Activated CD8-positive, alpha-beta memory T cell treated with anti-CD3 and anti-CD28 coated beads, Interleukin-2, amount 50 U/mL, for 48 hours (primary cell): ENCODE data around the gene SEZ6L.

Experiments
- DNase-seq: peaks from one replicate; pipeline ENCODE4 v3.0.0-alpha.2; 2020

Gene SEZ6L

DNA sequence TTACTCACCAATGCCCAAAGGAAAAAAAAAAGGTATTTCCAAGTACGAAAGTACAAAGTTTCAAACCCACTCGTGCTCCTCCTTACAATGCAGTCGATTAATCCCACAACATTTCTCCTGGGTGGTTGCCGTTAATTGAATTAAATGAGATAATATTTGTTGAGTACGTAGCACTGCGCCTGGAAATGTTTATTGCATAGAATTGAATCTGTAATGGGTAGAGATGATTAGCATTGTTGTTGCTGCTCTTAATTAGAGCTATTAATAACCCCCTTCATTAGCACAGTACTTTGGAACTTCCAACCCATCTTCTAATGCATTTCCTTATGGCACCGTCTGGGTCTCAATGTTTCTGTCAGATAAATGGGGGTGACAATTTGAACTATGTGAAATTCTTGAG is 77.3 kb downstream of the SEZ6L start:
- DNase-seq = no peak

DNA sequence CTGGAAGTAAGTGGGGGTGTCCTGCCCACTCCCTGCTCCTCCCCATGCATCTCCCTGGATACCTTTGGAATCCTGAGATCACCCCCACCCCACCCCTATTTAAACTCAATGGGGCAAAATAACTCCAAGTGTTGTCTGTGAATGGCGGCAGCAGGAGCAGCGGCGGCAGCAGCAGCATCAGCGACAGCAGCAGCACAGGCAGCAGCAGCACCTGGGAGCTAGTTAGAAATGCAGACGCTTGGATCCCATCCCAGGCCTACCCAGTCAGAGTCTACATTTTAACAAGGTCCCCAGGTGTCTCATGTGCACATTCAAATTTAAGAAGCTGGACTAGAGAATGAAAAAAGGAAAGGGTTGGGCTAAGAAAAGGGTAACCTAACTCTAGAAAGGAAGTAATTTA is 82.6 kb downstream of the SEZ6L start:
- no peak for DNase-seq

DNA sequence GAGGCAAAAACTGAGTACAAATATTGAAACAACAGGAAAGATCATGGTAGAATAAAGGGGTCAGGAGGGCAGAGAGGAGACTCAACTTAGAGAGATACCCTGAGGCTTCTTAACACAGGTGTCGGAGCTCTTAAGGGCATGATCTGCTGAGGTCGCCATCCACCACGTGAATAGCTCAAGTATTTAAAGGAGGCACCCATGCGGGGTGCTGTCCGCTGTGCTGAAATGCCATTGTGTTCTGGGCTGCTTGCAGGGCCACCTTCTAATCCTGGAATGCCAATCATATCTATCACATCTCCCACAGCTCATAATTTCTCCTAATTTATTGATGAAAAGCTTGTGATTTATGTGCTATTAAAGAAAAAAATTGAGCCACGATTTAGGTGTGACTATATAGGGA is 90.2 kb downstream of the SEZ6L start:
- DNase-seq = no peak

DNA sequence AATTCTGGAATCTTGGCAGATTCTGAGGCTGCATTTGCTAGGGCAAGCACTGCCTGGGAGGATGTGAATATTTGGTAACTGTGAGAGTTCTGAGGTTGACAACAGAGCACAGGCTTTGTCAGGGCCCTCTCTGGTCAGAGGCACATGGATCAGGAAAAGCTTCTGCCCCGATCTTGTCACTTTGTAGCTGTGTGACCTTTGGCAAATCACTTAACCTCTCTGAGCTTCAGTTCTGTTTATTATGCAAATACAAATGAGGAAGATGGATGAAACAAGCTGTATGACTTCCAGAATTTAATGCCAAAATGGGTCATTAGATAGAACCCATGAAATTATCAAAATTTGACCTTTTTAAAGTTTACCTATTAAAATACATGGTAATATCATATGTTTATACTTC is 94.9 kb downstream of the SEZ6L start:
- DNase-seq = no peak

DNA sequence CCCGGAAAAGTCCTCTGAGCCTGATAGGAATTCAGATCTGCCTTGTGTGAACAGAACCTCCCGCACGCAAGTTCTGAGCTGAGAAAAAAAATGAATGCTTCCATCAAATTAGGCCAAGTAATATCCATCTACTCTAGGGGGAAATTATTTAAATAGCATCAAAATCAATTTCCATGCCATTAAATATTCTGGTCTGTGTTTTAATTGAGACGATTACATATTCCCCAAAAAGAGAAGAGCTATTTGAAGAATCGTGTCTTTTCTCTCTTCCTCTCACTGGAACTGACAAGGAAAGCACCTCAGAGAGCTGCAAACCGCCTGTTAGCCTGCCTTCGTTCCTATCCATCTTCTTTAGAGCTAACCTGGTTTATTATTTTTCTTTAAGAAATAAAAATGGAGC is 96.0 kb downstream of the SEZ6L start:
- DNase-seq = no peak

DNA sequence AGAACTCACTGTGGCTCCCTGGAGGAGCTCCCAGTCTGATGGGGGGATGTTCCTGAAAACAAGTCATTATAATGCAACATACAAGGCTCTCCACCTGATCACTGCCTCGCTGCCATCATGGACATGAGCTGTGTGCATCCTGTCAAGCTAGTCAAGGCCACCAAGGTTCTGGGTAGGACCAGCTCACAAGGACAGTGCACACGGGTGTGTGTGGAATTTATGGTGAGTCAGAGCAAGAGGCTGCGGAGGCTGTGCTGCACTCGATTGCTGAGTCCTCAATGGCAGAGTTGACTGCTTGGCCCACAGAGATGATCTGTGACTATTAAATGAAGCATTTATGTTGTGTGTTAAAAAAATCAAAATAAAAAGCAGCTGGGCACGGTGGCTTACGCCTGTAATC is 96.6 kb downstream of the SEZ6L start:
- DNase-seq = no peak

DNA sequence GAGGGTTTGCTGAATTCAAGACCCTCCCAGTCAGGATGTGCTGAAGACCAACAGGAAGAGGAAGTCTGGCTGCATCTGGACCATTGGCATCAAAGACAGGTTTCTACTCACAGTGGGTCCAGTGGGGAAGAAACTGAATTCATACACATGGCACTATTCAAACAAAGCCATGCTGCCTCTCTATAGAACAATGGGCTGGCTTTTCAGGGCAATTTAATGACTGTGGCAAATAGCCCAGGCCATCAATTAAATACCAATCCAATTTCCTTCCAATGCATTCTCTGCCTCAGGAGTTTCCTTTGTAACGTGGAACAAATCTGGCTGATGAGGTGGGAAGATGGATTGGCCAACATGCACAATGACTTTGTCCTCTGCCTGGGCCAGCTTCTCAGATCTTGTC is 98.6 kb downstream of the SEZ6L start:
- no peak for DNase-seq

DNA sequence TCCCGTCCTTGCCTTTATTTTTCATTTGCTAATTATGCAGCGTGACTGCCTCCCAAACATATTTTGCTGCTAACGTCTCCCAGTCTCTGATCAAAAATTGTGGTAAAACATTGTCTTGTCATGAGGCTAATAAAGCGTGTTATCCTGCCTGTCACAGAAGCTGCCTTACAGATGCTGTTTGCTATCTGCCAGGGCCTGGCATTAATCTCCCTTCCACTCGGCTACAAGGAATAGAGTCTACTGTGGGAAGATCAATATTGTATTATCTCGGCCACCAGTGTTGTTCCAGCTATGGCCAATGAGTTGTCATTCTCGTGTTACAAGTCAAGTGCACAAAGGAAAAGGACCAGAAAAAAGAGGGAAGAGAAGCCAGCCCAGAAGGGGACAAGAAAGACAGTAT is 100.3 kb downstream of the SEZ6L start:
- DNase-seq = no peak

DNA sequence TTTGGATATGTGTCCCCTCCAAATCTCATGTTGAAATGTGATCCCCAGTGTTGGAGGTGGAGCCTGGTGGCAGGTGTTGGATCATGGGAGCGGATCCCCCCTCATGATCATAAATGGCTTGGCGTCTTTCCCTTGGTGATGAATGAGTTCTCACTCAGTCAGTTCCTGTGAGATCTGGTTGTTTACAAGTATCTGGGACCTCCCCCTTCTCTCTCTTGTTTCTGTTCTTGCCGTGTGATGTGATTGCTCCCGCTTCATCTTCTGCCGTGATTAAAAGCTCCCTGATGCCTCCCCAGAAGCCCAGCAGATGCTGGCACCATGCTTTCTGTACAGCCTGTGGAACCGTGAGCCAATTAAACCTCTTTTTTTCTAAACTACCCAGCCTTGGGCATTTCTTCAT is 102.2 kb downstream of the SEZ6L start:
- no peak for DNase-seq

DNA sequence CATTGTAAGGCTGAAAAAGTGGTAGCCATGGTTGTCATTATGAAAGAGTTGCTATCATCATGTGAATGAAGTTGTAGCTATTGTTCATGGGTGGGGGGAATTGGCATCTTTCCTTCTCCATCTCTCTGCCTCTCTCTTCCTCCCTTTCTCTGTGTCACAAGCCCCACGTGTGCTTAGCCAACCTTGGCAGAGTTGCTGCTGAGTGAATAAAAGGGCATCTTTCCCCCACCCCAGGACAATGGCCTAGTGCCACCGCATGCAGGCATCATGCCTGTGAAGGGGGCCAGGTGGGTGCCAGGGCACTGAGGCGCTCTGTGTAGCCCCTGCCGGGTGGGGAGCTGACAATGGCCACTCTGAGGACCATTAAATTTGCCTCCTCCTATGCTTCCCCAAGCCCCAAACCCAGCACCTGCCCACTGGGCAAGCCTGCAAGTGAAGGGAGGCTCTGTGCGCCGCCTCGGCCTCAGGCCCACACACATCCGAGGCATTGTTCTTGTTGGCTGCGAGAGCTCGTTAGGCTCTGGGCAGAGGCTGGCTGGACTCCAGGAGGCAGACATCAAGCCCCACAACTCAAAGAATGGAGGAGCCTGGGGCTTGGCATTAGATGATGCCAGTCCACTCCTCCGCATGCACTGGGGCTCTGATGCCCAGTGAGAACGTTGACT is 103.9 kb downstream of the SEZ6L start:
- DNase-seq = no peak

DNA sequence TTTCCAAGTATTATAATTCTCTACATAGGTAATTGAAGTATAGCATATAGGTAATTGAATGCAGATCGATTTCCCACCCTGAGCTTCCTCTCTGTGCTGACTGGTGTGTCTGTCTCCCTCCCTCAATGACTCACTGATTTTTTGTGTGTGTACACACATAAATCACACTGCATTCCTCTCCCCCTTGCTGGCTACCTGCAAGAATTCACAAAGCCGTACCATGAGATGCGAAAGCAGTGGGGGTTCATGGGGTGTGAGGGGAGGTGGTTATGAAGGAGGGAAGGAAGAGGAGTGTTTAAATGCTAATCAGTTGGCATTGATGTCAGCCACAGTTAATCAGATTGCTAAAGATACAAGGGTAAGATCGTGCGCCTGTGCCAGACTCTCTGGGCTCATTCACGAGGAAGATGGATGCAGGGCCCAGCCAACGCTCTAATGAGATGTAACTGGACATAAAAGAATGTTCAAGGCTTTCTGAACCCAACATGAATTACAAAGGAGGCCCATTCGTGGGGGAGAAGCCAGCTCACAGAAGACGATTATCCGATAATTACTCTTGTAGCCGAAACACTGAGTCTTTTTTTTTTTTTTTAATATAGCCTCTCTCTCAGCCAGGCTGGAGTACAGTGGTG is 107.4 kb downstream of the SEZ6L start:
- no peak for DNase-seq

DNA sequence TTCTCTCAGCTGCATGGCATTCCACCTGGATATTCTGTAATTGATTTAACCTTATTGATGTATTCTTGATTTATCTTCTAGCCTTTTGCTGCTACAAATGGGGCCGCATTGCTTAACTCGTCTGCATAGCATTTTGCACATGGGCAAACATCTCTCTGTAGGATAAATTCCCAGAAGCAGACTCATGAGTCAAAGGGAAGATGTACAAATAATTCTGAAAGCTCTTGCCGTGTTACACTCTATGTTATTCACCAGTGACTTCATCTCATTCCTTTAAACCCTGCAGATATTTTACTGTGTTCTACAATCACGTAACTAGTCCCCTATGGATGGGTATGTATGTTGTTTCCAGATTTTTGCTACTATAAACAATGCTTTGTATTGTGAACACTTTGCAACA is 112.7 kb downstream of the SEZ6L start:
- no peak for DNase-seq

DNA sequence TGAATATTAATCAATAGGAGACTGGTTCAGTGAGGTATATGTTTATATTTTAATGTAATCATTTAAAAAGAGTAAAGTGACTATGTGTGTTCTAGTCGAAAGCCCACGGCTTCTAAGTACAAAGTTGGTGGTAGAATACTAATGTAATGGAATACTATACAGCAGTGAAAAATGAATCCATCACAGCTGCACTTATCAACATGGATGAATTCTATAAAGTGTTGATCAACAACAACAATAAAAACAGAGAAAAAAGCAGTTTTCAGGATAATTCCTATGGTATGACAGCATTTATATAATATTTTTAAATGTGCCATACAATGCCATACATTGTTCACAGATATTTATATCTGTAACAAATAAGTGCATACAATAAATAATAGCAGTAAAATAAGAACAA is 114.1 kb downstream of the SEZ6L start:
- DNase-seq = no peak

DNA sequence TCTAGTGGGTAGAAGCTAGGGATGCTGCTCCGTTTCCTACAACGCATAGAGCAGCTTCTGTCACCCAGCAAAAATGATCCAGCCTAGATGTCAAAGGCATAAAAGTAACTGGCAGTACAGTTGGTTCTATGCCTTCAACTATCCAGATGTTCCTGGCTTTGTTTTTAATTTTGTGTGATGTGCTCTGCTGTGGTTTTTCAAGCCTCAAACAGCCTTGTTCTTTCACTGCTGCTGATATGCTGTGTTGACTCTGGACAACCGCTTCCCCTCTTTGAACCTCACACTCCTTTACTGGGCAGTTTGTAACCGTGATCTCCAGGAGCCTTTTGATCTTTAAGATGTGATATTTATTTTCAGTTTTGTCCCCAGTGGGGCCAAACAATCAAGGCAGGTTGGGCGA is 116.4 kb downstream of the SEZ6L start:
- no peak for DNase-seq

DNA sequence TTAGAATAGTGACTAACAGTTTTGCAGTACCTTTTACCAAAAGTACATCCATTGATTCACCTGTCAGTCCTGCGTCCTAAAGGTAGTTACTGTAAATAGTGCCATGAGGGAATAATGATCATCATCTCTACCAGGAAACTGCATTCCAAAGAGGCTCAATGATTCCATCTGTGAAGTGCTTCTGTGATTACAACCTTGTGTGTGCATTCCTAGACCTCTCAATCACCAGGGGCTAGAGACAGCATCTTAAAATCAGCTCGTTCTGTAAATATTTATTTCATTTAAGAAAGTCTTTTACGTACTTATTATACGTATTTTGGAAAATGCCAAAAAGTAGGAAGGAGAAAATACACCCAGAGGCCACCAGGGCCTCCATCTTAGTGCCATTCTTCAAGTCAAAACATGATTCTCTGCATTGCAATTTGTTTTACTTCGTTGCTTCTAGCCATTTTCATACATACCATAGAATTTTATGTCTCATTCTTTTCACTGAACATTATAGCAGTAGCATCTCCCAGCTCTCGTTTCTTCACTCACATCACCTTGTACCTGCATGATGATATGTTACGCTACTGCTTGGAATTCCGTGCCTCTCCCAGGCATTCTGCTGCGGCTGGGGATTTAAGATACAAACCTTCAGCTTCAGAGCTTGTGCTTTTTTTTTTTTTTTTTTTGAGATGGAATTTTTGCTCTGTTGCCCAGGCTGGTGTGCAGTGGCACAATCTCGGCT is 117.0 kb downstream of the SEZ6L start:
- DNase-seq = no peak

DNA sequence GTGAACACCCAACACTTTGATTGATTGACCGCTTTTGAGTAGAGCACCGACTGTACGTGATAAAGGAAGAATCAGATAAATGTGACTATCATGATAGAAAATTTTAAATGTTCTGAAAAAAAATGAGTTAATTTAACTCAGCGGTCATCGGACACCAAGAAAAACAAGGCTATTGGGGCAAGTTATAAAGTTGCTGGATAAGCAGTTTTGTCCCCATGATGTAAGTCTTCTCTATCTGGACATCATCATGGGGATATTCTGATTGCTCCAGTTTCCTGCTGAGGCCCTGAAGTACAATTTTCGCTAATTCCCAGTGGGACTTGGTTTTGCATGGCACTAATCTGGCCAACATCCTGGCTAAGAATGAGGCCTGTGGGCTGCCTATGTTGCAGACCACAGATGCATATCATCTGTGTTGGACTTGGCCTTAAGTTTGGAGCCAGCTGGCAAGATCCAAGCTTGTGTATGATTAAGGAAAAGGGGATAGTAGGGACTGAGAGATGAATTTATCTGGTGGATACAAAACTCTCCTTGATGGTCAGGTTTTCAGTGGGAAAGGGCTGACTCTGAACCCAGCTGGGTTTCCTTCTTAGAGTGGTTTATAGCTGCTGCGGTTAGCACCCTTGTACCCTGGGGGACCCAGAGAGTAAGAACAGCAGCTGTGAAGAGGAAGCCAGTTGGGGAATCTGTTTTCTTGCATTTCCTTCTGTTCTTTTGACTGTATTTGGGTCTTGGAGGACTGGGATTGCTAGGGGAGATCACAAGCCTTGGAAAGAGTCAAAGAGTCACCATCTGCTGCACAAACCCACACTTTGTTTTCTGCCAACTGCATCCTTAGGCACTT is 118.3 kb downstream of the SEZ6L start:
- no peak for DNase-seq

DNA sequence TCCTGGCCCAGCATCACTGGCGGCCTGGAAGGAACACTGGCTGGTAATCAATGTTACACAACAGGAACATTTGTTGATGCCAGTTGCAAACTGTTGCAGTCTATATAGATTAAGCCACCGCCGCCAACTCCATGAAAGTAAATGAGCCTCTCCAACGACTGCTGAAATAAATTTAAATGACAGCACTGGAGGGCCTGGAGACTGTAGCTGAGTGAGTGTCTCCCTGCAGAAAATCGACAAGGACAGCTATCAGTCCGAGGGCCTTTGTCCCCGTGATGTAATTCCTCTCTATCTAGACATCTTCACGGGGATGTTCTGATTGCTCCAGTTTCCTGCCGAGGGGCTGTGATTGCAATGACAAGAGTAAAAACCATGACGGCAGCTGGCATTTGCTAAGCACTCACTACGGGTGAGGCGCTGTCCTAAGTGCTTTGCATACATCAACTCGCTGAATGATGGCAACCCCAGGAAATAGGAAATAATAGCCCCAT is 120.4 kb downstream of the SEZ6L start:
- DNase-seq = no peak

DNA sequence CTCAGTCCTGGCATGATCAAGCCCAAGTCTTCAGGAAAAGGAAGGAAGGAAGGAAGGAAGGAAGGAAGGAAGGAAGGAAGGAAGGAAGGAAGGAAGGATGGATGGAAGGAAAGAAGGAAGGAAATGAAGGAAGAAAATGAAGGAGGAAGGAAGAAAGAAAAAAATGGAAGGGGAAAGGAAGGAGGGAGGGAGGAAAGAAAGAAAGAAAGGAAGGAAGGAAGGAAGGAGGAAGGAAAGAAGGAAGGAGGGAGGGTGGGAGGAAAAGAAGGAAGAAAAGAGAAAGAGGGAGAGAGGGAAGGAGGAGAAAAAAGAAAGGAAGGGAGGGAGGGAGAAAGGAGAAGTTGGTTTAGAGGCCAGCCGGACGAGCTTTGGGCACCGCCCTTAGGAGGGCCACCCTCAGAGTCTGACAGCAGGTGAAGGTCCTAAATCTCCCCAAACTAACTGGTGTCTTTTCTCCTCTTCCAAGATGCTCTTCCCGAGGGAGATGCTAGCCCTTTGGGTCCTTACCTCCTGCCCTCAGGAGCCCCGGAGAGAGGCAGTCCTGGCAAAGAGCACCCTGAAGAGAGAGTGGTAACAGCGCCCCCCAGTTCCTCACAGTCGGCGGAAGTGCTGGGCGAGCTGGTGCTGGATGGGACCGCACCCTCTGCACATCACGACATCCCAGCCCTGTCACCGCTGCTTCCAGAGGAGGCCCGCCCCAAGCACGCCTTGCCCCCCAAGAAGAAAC is 122.8 kb downstream of the SEZ6L start:
- no peak for DNase-seq

DNA sequence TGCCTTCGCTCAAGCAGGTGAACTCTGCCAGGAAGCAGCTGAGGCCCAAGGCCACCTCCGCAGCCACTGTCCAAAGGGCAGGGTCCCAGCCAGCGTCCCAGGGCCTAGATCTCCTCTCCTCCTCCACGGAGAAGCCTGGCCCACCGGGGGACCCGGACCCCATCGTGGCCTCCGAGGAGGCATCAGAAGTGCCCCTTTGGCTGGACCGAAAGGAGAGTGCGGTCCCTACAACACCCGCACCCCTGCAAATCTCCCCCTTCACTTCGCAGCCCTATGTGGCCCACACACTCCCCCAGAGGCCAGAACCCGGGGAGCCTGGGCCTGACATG is 123.4 kb downstream of the SEZ6L start:
- DNase-seq = no peak

DNA sequence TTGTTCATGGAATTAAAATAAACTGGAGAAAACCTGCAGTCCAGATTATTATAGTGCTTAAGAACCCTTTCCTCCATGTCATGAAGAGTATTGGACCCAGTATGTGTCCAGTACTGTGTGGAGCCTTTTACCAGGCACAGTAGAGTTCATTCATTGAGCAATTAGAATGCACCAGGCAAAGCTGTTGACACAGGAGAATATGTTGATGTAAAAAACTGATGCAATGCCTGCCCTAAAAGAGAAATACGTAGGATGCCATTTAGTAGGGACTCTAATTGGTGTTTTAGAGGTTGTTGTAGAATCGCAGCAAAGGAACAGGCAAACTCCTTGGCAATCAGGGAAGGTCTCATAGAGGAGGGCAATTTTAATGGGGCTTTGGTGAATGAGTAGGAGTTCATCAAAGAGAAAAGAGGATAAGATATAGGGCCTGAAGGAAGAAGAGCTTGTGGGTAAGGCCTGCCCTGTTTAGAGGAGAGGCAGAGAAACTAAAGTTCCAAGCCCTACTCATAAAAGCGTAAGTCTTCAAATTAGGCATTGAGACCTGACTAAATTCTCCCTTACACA is 126.4 kb downstream of the SEZ6L start:
- no peak for DNase-seq

DNA sequence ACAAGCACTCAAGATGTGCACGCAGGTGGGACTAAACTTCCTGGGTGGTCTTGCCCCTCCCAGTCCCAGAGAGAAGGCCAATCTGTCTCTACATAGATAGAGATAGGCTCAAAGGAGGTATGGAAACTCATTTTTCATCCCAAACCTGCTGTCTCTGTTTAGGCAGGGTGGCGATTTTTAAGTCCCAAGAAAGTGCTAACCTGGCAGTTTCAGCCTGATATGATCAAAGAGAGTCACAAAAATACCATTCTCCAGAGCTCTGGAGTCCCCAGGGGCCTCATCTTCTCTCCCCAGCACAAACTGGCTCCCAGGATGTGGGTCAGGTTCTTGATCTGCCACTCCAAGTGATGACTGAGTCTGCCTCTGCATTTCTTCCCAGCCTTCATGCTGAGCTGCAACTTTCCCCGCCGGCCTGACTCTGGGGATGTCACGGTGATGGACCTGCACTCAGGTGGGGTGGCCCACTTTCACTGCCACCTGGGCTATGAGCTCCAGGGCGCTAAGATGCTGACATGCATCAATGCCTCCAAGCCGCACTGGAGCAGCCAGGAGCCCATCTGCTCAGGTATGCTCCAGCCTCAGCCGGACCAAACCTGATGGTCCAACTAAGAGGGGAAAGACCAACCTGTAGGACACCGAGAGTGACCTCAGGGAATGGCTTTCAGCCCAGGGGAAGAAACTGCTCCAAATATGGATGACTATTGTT is 129.5 kb downstream of the SEZ6L start:
- DNase-seq = no peak

DNA sequence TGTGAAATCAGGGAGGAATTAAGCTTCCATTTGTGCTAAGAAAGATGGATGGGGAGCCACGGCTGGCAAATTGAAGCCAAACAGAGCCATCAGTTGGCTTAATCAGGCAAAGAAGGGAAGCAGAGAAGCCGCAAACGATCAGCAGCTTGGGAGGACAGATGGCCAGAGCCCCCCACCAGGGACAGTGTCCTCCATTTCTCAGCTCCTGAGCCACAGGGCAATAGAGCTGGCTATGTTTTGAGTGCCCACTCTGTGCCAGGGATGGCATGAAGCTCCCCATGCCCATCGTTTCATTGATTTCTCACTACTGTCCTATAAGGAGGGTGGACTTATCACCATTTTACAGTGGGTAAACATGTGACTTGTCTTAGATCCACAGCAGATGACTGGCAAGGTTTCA is 133.5 kb downstream of the SEZ6L start:
- DNase-seq = no peak
